GM19328 (cell line): ENCODE measurements around the gene TOR1AIP2.
A peak's percentile ranks its signal among the peaks of the same experiment; 100 is the strongest.

Experiments
- ATAC-seq: cut with Tn5 transposase; IDR thresholded peaks from one replicate; pipeline ENCODE4 v1.9.1; 2021; ENCODE audit warnings: mild to moderate bottlenecking, moderate library complexity; ENCODE audit not compliant: unreplicated experiment

TOR1AIP2 gene

GRCh38 chr1:179877586-179878265 lies at the start of gene TOR1AIP2:
Gene TOR1AIP2, minus strand, starts transcription at chr1:179877803. Its CDS starts 25,138 bp downstream, at chr1:179852665.
- peak; percentile 52 for ATAC-seq

DNA sequence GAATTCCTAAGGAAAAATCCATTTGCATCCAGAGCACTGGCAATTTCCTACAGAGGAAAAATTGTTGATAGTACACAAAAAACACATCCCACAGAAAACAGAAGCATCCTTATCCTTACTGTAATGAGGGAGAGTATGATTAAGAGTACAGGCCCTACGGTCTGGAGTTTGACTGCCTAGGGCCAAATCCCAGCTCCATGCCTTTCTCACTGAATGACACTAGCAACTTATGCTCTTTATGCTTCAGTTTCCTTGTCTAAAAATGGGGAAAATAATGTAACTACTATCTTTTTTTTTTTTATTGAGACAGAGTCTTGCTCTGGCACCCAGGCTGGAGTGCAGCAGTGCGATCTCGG lies 49.2 kb upstream of the TOR1AIP2 start:
- no peak for ATAC-seq

- no peak for ATAC-seq
These were observed 48.6 kb upstream of the TOR1AIP2 start for GRCh38 chr1:179925922-179926849.

DNA sequence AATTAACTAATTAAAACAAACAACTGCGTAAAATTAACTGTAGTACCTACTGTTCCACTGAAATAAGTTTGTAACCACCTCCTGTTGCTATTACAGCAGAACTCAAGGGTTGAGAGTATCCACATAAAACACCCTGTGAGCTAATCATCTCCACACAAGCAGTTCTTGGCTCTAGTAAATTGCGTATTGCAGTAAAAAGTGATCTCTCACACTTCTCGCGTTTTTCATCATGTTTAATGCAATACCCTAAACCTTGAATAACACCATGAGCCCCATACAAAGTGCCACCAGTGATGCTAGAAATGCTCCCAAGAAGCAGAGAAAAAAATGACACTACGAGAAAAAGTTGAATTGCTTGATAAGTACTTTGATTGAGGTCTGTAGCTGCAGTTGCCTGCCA lies 47.7 kb upstream of the TOR1AIP2 start:
- ATAC-seq, result no peak

DNA sequence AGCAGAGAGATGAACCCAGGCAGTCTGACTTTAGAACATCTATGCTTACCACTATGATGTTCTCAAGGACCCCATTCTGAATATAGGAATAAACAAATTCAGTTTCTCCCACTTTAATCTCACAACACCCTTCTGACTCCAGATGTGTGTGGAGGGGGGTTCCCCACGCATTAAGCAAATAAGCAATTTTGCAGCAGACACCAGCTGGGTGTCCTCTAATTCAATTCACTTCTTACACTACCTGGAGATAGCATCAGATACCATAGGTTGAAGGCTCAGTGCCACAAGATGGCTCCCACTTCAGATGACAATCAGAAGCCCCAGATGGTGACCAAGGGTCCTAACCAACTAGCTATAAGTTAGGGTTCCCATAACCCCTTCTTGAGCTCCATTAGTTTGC lies 46.7 kb upstream of the TOR1AIP2 start:
- no peak for ATAC-seq

GRCh38 chr1:179923029-179923428 lies 45.4 kb upstream of the TOR1AIP2 start:
- ATAC-seq, result no peak

- no peak for ATAC-seq
These were observed 44.6 kb upstream of the TOR1AIP2 start for GRCh38 chr1:179921981-179922872.

- no peak for ATAC-seq
These were observed 43.9 kb upstream of the TOR1AIP2 start for GRCh38 chr1:179921472-179921871.

- ATAC-seq, result no peak
These were observed 40.2 kb upstream of the TOR1AIP2 start for GRCh38 chr1:179917601-179918429.

DNA sequence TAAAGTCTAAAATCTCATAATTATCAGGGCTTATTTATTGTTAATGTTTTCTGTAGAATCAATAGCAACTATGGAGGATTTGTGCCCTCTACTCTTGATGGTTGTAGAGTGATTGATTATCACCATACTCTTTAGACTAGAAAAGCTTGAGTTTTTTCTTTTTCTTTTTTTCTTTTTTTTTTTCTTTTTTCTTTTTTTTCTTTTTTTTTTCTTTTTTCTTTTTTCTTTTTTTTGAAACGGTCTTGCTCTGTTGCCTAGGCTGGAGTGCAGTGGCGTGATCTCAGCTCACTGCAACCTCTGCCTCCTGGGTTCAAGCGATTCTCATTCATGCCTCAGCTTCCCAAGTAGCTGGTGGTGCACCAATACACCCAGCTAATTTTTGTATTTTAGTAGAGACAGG lies 34.2 kb upstream of the TOR1AIP2 start:
- ATAC-seq, result no peak

DNA sequence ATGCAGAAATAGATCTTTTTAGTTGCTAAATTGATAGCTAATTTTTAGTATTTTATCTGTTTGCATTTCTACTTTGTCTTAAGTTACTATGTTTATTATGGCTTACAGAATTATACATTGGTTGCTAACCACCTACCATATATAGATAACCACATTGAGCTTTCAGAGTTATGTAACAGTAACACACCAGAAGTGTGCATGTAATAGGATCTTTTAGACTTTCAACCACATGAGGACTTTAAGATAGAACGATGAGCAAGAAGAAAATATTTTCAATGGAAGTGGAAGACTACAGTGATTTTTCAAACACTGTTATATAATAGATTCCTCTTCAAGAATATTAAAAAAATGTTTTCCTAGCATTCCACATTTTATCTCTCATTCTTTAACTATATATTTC lies 33.3 kb upstream of the TOR1AIP2 start:
- ATAC-seq, result no peak

- no peak for ATAC-seq
These were observed 12.0 kb upstream of the TOR1AIP2 start for GRCh38 chr1:179889589-179889988.

GRCh38 chr1:179888071-179888470 lies 10.5 kb upstream of the TOR1AIP2 start:
- no peak for ATAC-seq

DNA sequence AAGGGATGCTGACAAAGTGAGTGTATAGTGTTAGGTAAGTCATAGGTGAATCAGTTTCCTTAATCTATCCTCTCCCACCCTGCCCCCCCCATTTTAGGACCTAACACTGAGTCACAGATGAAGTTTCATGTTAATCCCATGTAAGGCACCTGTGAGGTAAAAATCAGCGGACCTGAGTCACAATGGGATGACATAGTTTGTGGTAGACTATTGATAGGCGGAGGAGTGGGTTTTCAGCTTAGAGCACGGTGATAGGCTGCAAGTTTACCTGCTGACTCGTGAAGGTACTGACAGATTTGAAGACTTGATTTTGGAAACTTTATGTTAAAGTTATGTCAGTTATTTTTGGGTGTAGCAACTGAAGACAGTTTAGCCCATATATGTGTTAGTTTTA lies 6.1 kb upstream of the TOR1AIP2 start:
- no peak for ATAC-seq

DNA sequence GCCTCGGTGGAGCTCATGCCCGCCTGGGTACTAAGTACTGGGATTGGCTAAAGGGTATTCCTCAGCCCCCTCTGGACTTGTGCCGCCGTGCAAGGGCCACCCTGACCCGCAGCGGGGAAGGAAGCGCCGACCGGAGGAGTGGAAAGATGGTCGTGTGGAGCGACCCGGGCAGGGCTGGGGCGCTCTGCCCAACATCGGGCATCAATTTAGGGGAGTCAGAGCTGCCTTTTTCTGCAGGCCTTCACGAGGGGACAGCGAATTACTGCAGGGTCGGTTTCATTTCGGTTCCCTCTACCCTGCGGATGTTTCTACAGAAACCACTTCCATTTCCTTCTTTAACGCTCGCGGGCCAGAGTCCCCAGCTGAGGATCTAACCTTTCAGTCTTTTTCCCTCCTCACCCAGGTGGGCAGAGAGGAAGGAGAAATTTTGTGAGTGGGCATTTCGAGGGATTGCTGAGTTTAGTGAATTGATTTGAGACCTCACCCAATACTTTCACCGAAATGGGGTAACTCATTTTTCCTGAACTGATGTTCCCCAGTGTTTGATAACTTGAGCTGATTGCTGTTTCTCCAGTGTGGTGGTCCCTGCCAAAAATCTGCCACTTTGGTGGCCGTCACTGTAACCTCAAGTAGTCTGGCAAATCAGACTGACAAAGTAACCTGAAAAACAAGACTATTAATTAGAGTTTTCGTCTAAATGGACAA lies 5.6 kb upstream of the TOR1AIP2 start:
- ATAC-seq, result peak; percentile 3

DNA sequence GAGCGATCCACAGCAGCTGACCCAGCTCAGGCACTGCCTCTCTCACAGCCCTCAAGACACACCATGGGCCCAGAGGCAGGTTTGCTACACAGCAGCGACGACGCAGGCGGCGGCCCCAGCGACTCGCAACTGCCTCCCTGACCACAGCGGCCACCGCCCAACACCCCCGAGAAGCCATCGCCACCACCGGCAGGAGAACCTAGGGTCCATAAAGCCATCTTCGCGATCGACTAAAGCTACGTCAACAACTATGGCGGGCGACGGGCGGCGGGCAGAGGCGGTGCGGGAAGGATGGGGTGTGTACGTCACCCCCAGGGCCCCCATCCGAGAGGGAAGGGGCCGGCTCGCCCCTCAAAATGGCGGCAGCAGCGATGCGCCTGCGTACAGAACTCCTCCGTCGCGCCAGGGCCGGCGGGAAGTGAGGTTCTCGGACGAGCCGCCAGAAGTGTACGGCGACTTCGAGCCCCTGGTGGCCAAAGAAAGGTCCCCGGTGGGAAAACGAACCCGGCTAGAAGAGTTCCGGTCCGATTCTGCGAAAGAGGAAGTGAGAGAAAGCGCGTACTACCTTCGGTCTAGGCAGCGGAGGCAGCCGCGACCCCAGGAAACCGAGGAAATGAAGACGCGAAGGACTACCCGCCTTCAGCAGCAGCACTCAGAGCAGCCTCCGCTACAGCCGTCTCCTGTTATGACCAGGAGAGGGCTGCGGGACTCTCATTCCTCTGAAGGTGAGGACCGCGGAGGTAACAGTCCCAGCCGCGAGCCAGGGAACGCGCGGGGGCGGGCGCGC lies 4.8 kb upstream of the TOR1AIP2 start, which contains the start of gene TOR1AIP1:
TOR1AIP1 (plus strand) TSS at position 33 of the 787 bp plus-strand sequence; CDS start at position 251, 218 bp downstream.
- peak; percentile 77 for ATAC-seq

DNA sequence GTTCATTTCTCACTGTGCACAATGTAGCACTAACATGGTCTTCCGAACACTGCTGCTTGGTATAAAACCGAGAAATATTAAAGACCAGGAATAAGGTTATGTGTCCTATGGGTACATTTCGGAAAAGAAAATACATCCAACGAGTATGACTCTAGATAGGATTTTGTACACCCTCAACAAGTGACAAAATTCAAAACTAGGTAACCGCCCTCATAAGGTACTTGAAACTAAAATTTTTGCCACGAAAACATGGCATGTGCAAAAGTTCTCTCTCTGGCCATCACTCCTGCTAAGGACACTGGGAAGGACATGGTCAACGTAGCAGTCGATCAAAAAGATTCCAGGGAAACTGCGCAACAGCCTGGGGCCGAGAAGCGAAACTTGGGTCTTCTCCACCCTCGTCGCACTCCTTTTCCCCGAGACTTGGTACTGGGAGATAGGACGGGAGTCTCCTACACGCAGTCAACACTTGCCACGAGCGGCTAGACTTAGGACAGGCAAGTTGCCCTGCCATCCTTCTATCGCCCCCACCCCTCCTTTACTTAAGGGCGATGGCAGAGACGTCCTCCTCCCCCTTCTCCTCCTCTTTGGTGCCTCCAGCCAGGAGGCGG lies 4.1 kb upstream of the TOR1AIP2 start:
- no peak for ATAC-seq

DNA sequence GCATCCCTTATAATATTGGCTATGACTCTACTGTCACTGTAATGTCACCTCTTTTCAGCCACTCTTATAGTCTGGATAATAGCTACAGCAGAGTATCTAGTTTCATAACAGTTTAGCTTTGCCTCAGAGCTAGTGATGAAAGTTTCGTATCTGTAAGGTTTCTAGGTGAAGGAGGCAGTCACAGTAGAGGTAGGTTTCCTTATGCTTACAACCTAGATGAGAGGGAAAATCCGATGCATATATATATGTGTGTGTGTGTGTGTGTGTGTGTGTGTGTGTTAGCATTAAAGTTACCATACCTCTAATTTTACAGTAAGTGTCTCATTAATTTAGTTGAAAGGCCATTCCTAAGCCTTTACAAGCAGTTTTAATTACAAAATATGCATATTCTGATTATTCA lies 2.2 kb upstream of the TOR1AIP2 start:
- ATAC-seq, result no peak
